Measurements from ENCODE around the gene GAS2L2.

The GAS2L2 gene

DNA sequence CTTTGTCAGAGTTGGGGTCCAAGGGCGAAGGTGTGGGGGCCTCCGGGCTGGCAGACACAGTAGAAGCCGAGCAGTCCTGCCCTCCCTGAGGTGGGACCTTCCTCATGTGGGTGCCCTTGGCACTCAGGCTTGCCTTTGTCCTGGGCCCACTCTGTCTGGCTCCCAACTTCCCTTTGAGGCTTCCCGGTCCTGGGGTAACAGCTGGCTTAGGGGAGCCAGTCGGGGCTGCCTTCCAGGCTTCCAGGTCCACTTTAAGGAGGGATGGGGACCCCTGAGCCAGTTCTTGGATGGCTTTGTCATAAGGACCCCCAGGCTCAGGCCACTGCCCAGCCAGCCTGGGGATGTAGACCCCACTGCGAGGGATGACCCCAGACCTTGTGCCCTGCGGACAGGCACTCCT, 7.8 kb downstream of the GAS2L2 start:
- no peak for DNase-seq

DNA sequence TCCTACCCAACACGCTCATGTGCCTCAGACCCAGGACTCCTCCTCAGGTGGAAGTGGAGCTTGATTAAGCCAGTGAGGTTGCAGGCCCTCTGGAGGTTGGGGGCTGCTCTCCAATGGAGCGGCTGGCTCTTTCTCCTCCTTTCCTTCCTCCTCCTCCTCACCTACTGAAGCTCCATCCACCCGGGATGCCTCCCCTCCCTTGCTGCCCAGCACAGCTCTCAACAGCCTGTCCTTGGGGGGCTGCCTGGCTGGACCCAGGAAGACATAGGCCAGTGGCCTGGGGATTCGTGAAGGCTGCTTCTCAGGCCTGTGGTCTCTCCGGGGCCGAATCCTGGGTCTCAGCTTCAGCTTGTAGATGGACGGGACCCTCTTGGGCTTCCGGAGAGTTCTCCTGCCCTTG, 8.2 kb downstream of the GAS2L2 start:
- no peak for DNase-seq

DNA sequence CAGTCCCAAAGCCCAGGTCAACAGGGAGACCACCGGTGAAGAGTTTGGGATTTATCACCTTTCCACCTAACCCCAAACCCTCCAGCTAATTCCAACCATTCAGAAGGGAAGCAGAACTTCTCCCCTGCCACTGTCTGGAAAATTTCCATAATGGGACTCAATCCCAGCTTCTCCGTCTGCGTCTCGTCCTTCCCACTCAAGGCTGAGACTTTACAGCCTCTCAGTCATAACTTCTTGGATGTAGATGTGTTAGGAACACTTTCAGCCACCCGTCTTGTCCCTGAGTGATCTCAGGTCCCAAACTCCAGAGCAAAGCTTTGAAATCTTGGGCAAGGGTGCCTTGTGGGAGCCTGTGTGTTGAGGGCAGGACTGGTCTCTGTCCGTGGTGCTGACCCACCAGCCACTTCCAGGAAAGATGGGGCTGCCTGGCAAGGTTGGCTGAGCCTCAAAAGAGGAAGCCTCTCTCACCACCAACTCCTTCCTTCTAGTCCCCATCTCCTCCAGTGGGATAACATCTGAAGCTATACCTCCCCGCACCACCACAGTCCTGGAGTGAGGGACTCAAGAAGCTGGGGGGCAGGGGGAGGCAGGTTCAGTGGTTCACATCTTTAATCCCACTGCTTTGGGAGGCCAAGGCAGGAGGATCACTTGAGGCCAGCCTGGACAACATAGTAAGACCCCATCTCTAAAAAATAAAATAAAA, 9.3 kb downstream of the GAS2L2 start:
- no peak for DNase-seq

DNA sequence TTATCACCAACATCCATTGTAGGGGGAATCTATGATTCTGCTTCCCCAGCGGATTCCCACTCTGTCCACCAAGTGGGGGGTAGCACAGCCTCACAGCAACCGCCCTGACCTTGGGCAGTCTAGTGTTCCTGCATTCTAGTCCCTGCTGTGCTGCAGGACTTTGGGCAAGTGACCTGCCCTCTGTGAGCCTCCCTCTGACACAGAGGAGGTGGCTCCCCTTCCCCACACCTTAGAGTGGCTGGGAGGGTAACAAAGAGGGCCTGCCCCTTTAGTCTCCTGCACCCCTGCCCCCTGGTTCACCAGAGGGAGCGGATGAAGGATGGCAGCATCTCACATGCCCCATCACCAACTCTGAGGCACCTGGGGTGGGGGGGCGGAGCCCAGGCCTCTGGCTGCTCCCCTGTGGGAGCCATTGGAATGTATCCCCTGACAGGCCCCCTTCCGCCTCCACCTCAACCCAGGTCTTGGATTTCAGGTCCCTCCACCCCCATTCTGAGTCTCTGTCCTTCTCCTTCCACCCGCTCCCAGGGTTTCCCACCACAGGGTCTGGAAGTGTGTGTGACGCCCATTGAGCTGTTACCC, 10.1 kb downstream of the GAS2L2 start:
- DNase-seq: no peak

DNA sequence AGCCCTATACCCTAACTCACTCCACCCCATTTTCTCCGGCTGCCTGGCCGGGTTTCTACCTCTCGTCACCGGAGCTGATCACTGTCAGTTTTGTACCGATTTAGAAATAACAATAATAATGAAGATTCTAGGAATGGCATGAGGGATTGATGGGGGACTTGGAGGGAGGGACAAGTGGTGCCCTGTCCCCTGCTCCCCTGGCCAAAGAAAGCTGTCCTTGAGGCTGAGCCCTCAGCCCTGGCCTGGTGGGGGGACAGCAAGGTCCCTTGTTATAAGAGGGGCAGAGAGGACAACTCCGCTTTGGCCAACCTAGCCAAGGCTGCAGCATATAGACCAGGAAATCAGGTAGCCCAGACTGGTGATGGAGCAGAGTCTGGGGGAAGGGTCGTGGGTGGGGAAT, 10.5 kb downstream of the GAS2L2 start:
- DNase-seq: no peak

DNA sequence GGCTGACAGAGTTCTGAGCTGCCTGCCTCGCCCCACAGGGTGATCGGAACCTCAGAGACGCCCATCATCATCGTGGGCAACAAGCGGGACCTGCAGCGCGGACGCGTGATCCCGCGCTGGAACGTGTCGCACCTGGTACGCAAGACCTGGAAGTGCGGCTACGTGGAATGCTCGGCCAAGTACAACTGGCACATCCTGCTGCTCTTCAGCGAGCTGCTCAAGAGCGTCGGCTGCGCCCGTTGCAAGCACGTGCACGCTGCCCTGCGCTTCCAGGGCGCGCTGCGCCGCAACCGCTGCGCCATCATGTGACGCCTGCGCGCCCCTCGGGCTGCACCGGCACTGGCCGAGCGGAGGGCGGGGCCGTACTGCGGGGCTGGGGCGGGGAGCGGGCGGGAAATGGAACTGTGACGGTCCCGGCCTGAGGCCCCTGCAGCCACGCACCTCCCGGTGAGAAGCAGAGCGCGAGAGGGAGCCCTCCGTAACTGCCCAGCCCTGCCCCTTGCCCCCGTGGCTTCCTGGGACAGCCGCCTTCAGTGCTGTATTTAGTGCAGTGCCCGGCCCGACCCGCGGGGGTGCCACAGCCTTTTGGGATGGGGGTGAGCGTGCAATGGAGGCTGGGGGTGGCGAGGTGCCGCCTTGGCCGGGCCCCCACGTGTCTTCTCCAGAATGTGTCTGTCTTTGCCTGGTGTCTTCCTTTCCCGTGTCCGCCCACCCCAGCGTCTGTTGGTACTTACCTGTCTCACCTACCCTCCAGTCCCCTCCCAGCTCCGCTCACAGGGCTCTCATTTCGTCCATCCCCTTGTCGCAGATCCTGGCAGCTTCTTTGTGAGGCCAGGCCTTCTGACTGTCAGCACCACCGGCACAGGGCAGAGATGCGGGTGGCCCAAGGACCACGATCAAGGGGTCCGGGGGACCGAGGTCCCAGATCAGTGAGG, 11.8 kb downstream of the GAS2L2 start:
- DNase-seq: no peak

DNA sequence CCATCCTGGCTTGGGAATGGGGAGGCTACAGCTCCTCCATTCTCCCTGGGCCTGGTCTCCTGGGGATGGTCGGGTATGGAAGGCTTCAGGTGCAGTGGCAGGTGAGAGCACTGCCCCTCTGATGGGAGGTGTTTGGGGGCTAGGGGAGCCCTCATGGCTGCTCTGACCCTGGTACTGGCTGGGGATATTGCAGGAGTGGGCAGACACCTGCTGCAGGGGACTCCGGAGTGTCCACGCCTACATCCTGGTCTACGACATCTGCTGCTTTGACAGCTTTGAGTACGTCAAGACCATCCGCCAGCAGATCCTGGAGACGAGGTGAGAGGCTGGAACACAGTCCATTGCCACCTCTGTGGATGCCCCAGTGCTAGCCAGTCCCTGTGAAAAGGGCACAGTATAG, 12.8 kb downstream of the GAS2L2 start:
- DNase-seq: no peak

DNA sequence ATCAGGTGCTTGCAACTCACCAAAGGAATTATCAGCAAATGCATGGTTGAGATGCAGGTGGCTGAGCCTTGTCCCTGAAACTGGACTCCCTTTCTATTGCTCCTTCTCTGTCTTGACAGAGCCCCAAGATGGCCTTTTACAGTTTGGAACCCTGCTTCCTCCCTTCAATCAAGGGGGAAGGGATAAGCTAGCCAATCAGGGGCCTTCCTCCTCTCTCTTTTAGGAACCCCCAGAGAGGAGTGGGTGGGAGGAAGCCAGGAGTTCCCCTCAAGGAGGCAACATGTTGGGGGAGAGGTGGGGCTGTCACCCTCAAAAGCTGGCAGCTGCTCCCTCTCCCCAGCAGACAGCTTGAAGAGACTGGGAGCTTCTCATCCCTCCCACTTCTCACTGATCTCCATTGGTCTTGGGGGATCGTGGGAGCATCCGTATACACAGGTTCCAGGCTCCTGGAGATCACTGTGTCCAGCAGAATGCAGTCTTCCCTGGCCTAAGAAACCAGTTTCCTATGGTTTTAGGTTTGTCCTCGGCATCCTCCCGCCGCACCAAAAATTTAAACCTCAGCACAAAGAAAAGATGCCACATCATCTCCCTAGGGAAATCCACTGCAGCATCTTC, 14.4 kb downstream of the GAS2L2 start:
- no peak for DNase-seq

DNA sequence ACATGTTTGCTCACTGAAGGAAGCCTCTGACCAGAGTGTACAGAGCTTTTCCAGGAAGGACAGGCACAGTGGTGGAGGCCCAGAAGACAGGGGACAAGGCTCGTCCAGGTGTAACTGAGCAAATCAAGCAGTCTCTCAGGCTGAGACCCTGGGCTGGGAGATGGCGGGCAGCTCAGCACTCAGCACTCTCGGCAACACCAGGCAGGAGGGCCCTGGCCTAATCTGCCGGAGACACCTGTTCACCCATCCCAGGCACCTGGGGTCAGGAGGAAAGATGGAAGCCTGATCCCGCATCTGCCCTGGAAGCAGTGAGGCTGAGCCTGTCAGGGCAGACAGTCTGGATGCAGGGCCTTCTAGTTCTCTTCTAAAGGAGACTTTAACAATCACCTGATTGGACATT, 16.8 kb downstream of the GAS2L2 start:
- no peak for DNase-seq

DNA sequence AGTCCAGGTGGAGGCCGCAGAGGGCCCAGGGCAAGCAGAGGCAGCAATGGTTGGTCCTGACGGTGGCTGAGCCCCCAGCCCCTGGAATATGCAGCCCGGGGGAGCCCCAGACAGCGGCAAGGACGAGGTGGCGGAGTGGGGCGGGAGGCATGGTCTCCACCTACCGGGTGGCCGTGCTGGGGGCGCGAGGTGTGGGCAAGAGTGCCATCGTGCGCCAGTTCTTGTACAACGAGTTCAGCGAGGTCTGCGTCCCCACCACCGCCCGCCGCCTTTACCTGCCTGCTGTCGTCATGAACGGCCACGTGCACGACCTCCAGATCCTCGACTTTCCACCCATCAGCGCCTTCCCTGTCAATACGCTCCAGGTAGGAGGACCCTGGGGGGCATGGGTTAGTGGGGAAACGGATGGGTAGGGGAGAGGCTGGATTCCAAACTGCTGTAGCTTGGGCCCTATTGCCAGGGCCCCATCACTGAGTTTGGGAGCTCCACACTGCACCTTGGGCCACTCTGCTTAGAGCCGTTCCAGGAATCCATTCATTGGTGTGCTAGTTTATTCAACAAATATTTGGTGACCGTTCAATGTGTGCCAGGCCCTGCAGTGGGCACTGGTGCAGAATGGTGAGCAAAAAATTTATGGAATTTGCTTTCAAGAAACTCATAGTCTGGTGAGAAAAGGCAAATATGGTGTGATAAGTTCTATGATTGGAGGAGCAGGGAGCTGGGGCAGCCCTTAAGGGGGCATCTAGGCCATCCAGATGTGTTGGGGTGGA, 17.8 kb downstream of the GAS2L2 start:
- no peak for DNase-seq

DNA sequence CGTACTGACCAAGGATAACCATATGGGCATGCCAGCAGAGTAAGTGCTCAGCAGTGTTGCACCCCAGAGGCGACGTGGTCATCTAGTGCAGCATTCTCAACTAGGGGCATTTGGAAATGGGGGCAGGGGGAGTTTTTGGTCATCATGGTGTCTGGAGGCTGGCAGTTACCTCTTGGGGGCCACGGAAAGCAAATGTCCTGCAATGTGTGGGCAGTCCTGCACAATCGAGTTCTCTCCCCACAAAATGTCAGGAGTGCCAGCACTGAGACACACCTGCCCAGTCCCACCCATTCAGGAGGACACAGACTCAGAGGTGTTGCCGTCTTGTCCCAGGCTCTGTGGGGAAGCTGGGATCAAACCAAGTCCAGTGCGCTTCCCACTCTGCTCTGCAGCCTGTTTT, 18.6 kb downstream of the GAS2L2 start:
- no peak for DNase-seq

DNA sequence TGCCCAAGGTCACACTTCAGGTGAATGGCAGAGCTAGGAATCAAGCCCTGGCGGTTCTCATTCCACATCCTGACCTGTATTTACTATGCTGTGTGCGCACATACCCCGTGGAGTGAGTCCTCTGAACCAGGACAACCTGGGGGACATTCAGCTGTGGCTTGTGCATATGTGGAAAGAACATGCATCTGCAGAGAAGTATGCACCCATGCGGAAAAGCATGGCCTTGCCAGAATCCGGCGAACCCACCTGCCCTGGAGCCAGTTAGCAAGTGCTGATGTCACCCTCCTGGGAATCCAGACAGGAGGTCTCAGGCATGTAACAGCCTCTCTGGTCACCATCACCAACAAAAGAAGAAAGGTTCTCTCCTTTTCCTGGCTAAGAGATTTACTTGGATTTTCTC, 19.7 kb downstream of the GAS2L2 start:
- no peak for DNase-seq

DNA sequence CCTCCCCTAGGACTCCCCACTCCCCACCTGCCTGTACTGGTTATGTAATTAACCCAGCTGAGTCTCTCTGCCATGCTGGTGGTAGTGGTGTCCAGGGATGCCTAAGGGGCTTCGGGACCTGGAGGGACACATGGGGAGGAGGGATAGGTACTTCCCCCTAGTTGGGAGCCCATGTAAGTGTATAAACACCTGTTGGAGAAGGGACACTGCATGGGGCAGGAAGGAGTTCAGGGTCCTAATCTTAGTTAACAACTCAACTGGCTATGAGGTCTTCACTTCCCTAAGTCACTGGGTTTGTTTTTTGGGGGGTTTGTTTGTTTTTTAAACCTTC, 20.3 kb downstream of the GAS2L2 start:
- no peak for DNase-seq

DNA sequence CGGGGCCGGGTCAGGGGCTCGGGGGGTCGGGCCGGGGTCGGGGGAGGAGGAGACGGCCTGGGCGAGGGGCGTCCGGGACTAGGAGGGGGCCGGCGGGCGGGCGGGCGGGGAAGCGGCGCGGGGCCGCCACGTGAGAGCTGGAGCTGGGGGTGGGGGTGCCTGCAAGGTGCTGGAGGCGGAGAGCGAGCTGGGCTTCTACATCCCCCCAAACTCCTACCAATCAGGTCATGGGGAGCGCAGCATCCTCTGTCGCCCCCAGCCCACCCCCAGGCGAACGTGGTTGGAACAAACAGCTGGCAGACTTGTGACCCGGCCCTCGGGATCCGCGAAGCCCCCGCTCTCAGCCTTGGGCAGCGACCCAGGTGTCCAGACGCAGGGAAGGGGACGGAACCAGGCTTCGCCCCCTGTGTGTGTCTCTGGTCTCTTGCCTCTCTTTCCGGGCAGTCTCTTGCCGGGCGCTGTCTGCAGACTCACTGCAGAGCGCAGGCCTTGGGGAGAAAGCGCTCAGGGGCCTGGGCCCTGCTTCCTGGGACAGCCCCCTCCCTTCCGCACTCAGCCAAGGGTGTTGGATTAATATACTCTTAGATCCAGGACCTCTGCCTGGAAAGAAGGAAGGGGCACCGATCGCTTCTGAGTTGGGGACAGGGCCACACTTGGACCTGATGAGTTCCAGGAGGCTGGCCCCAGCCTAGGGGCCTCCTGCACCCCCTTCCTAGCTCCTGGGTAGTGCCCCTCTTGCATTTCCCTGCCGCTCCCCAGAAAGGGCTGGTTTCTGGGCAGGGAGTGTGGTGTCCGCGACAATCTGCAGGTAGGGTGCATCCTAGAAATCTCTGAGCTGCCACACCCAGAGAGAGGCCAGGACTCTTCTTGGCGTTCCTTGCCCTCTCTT, 20.9 kb downstream of the GAS2L2 start:
- DNase-seq: no peak

DNA sequence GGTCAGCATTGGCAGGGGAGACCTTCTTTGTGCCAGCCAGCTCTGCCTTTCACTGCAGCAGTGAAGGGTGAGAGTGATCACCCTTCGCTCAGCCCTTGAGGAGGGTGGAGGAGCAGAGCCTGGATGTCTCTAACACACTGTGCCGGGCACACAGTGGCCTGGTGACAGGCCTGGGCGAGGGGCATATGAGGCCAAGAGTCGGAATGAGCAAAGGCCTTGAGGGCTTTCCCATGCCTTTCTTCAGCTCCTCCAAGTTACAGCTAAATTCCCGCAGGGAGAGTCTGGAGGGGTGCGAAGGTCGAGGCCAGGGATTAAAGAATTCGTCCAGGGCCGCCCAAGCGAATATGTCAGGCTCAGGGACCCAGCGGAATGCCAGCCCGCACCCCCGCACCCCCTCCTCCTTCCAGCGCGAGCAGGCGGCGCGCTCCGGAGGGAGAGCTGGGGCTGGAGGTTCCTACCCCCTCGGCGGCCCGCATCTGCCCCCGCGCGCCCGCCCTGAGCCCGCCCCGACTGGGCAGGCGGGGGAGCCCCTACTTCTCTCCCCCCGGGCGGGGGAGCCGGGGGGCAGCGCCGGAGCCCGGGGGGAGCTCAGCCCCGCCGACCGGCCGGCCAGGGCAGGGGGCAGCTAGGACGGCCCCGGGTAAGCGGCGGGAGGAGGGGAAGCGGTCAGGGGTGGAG, 21.7 kb downstream of the GAS2L2 start, which contains the start of gene RASL10B:
Gene RASL10B, plus strand, starts transcription at position 401 of the 678 bp plus-strand sequence. CDS start 3,546 bp downstream, outside the sequence.
- DNase-seq: no peak

DNA sequence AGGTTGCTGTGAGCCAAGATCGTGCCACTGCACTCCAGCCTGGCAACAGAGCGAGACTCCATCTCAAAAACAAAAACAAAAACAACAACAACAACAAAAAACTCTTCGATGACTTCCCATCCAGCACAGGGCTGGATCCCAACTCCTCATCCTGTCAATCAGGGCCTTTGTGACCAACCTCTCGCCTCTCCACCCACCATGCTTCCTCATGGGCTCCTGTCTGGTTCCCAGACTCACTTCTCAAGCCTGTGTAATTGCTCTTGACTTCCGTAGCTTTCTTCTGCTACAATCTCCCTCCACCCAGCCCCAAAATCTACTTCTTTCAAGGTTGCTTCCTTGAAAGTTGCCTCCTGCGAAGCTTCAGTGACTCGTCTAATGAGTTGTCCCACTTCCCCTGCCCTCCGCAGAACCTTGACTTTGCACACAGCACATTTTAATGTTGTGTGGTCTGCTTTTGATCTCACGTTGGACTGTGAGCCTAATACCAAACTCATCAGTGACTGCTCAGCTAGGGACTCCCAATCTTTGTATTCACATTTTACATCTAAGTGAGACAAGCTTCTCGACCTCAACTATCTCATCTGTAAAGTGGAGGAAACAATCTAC, 22.5 kb downstream of the GAS2L2 start:
- no peak for DNase-seq

DNA sequence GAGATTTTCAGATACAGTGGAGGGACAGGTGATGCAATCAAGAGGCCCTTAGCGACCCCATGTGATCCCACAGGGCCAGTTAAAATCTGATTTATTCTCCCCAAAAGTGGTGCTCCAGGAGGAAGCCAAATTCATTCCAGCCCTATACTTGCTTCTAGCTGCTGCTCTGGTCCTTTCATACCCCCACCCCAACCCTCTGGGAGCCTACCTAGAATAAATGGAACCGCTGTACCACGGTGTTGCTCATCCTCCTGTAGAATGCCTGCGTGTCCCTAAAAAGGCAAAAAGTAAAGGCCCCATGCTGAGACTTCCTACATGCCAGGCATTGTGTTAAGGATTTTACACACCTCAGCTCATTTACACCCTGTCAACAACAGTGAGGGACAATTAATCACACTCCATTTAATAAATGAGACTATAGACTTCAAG, 23.6 kb downstream of the GAS2L2 start:
- DNase-seq: no peak

DNA sequence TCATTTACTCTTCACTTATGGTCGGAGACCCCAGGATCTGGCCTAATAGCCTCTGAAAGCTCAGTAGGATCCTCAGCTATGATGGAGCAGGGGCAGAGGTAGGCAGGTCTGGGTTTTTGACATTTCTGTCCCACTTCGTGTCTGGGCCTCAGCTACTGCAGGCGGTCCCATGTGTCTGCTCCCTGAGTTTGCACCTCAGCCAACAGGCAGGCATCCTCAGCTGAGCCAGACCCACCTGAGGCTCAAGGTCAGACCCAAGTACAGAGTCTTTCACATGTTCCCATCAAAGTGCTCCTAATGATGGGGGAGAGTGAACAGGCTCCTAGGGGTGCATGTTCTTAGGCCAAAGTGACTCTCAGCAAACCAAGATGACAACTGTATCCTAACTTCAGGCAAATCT, 24.5 kb downstream of the GAS2L2 start:
- no peak for DNase-seq

DNA sequence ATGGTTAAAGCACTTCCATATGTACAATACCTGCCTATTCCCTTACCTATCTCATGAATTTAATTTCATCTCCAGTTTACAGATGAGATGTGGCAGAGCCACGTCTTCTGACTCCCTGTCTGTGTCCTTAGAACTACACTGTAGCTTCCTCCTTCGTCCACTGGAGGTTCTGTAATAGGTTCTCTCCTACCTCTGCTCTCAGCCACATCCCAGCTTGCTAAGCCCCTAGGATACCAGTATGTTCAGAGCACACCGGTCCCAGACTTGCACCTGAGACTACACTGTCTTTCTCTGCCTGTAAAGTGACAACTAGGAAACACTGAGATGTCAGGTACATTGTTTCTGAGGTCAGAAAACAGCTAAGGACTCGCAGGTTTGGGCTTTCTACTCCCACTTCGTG, 25.4 kb downstream of the GAS2L2 start:
- DNase-seq: no peak

DNA sequence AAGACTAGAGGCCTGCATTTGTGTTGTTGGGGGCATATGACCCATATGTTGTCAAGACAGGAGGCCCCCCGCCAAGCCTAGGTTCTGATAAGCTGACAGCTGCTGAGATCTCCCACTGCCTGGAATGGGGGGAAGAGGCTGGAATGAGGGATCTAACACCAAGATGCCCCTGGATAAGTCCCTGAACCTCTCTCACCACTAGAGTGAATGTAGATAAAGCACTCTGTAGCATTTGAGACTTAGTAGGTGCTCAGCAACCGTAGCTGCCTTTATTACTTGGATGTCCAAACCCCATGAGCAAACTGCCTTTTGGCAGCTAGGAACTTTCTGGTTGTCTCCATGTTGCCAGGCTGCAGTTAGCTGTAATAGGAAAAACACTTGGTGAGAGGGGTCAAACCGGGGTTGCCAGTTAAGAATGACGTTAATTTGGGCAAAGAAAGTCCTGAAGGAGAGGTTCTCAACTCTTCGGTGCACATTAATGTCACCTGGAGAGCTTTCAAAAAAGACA, 26.0 kb downstream of the GAS2L2 start:
- no peak for DNase-seq
